Liver (tissue), 3 donors: Measurements from ENCODE around the gene SCN8A.

Experiments used
- CTCF ChIP-seq: fragments of 150-350 bp; IDR thresholded peaks from 2 replicates; pipeline ENCODE4 v1.5.1; 2017; ENCODE audit warnings: improper control_type of control experiment, low read depth, low read length; ENCODE audit not compliant: missing input control
- NR2F2 ChIP-seq: IDR thresholded peaks from 2 replicates; pipeline ENCODE4 v1.6.1; 2016; ENCODE audit warnings: antibody characterized with exemption
- RAD21 ChIP-seq, 2 donors: IDR thresholded peaks; 2 replicates each; pipeline ENCODE4 v1.6.1; 2016; ENCODE audit warnings: antibody characterized with exemption in 2 of 2, mild to moderate bottlenecking in 2 of 2
- REST ChIP-seq: IDR thresholded peaks from 2 replicates; pipeline ENCODE4 v1.6.1; 2016; ENCODE audit warnings: antibody characterized with exemption, mild to moderate bottlenecking
- RXRA ChIP-seq, 2 donors: IDR thresholded peaks; 2 replicates each; pipeline ENCODE4 v1.6.1; 2017 to 2018; ENCODE audit warnings: antibody characterized with exemption in 2 of 2, mild to moderate bottlenecking in 1 of 2
- TAF1 ChIP-seq: conservative IDR thresholded peaks from 2 replicates; pipeline ENCODE4 v1.6.1; 2016; ENCODE audit warnings: antibody characterized with exemption, mild to moderate bottlenecking
- ZBTB33 ChIP-seq: IDR thresholded peaks from 2 replicates; pipeline ENCODE4 v1.6.1; 2016; ENCODE audit warnings: antibody characterized with exemption
- donor health status: healthy.
- donor health status: healthy.

GRCh38 chr12:51773145-51773869, 182.3 kb downstream of the SCN8A start:
- TF ChIP-seq CTCF (no peak), RAD21 (IDR thresholded peaks at IDR 0.05) (no peak), RXRA (IDR thresholded peaks at IDR 0.05) (peak in 1 of 2 donors; percentile 62), REST (peak; percentile 44), ZBTB33 (peak; percentile 29), TAF1 (no peak), NR2F2 (no peak)
